Measurements from ENCODE around the gene SALL3. TPM values are rescaled to one million over a fixed set of nuclear protein-coding genes. Genes with fewer than 3 reads are reported as not detected.
A peak's percentile ranks its signal among the peaks of the same experiment; 100 is the strongest.

The SALL3 gene
- total and polyA plus RNA-seq, 10 donors = not detected

- Histone ChIP-seq H3K27me3 (replicated peaks in 1 of 7) (peaks cover 3 to 97% (median 88%) of the 10 kb centered on the region in 7 donors), H3K9me3 (no peaks in the 10 kb centered on the region), H3K36me3 (no peaks in the 10 kb centered on the region), H3K4me1 (peaks cover 11 to 62% (median 37%) of the 10 kb centered on the region in 6 donors), H3K4me3 (no peak overlapping the region), H3K27ac (no peak overlapping the region)
- DNase-seq = no peak
- WGBS, 5 donors = 6 to 10% (median 7%) methylated on average over 34 of the region's 34 CpGs
- TF ChIP-seq POLR2A (IDR thresholded peaks at IDR 0.05) (no peak), POLR2AphosphoS5 (IDR thresholded peaks at IDR 0.05) (no peak), CTCF (IDR thresholded peaks at IDR 0.05 in 8 of 11, conservative IDR thresholded peaks at IDR 0.05 in 3 of 11) (no peak)
- intact Hi-C loops (cut with DNase I; ENCODE audit: low total_unique reads) = no loop called here
These were observed 1.8 kb upstream of the SALL3 start for GRCh38 chr18:78977637-78978348.

- Histone ChIP-seq H3K4me3 (peak overlapping the region in 2 of 8 donors; percentile 22 to 57), H3K27me3 (replicated peaks in 1 of 7) (peaks cover 0 to 97% (median 88%) of the 10 kb centered on the region in 7 donors), H3K9me3 (no peaks in the 10 kb centered on the region), H3K4me1 (peaks cover 11 to 55% (median 34%) of the 10 kb centered on the region in 6 donors), H3K36me3 (no peaks in the 10 kb centered on the region), H3K27ac (no peak overlapping the region)
- TF ChIP-seq POLR2A (IDR thresholded peaks at IDR 0.05) = no peak
- TF ChIP-seq CTCF (IDR thresholded peaks at IDR 0.05 in 8 of 11, conservative IDR thresholded peaks at IDR 0.05 in 3 of 11) = no peak
- TF ChIP-seq POLR2AphosphoS5 (IDR thresholded peaks at IDR 0.05) = no peak
- intact Hi-C loops (cut with DNase I; ENCODE audit: low total_unique reads) = no loop called here
- no peak for DNase-seq
- 4 to 9% (median 4%) methylated on average over 43 to 80 of the region's 80 CpGs for WGBS, 5 donors
These were observed 1.1 kb upstream of the SALL3 start for GRCh38 chr18:78978349-78979055.

GRCh38 chr18:78979056-78979729 is 425 bp upstream of the SALL3 start:
- intact Hi-C loops (cut with DNase I; ENCODE audit: low total_unique reads) = no loop called here
- Histone ChIP-seq H3K36me3 (no peaks in the 10 kb centered on the region), H3K9me3 (no peaks in the 10 kb centered on the region), H3K4me1 (peaks cover 4 to 48% (median 27%) of the 10 kb centered on the region in 6 donors), H3K4me3 (peak overlapping the region in 3 of 8 donors; percentile 22 to 57 (median 22)), H3K27ac (no peak overlapping the region), H3K27me3 (replicated peaks in 1 of 7) (peaks cover 0 to 97% (median 87%) of the 10 kb centered on the region in 7 donors)
- 1 to 4% (median 1%) methylated on average over 22 to 97 of the region's 98 CpGs for whole genome bisulfite sequencing, 5 donors
- DNase-seq = no peak
- no peak for TF ChIP-seq POLR2A (IDR thresholded peaks at IDR 0.05)
- TF ChIP-seq POLR2AphosphoS5 (IDR thresholded peaks at IDR 0.05) = no peak
- TF ChIP-seq CTCF (IDR thresholded peaks at IDR 0.05 in 8 of 11, conservative IDR thresholded peaks at IDR 0.05 in 3 of 11) = no peak
